ENCODE results near the gene EVA1C. TPM values are rescaled to one million over a fixed set of nuclear protein-coding genes. Genes with fewer than 3 reads are reported as not detected.

EVA1C gene
- total and polyA plus RNA-seq, 9 of the 15 experiments (the other 6 are each of a cell fraction or from before 2014, with no cell fraction given) = 0.22 TPM; not detected in 8

GRCh38 chr21:32545948-32546441 is 133.5 kb downstream of the EVA1C start (continued):
- no peak for TF ChIP-seq RNF219 (CRISPR knock-in tag; IDR thresholded peaks at IDR 0.05)
- no peak for TF ChIP-seq ZHX1 (conservative IDR thresholded peaks at IDR 0.05; ENCODE audit: low read length)
- TF ChIP-seq NEUROD1 (IDR thresholded peaks at IDR 0.05; ENCODE audit: borderline replicate concordance, low read depth, low read length, partially characterized antibody) = peak; percentile 66
- TF ChIP-seq TBL1XR1 (IDR thresholded peaks at IDR 0.05; ENCODE audit: low read length in 2 of 2) = peak in 1 of 2 experiments; percentile 70; a peak in 1 of 4 replicates
- peak; percentile 84 for TF ChIP-seq C11orf30 (IDR thresholded peaks at IDR 0.05; ENCODE audit: low read depth)
- TF ChIP-seq SOX6 (IDR thresholded peaks at IDR 0.05) = peak; percentile 74
- TF ChIP-seq ZNF134 (CRISPR knock-in tag; conservative IDR thresholded peaks at IDR 0.05) = no peak
- no peak for TF ChIP-seq HES1 (IDR thresholded peaks at IDR 0.05; ENCODE audit: low read depth)
- TF ChIP-seq EP400 (IDR thresholded peaks at IDR 0.05) = peak; percentile 44; the same call in 1 of the 2 replicates
- TF ChIP-seq POLR2AphosphoS2 (IDR thresholded peaks at IDR 0.05; ENCODE audit: low read length) = no peak
- no peak for TF ChIP-seq BRD9 (IDR thresholded peaks at IDR 0.05; ENCODE audit: low read depth, partially characterized antibody)
- no peak for TF ChIP-seq ZNF586 (CRISPR knock-in tag; conservative IDR thresholded peaks at IDR 0.05)
- TF ChIP-seq ZNF140 (CRISPR knock-in tag; IDR thresholded peaks at IDR 0.05) = no peak
- no peak for TF ChIP-seq BRCA1 (IDR thresholded peaks at IDR 0.05)
- no peak for TF ChIP-seq BRCA1 (CRISPR knock-in tag; IDR thresholded peaks at IDR 0.05)
- TF ChIP-seq THRB (CRISPR knock-in tag; conservative IDR thresholded peaks at IDR 0.05) = 0 out of 2 replicates have a peak, but pooled peaks have one; percentile 3
- TF ChIP-seq SPI1 (IDR thresholded peaks at IDR 0.05; ENCODE audit: borderline replicate concordance, low read depth, low read length) = no peak
- no peak for TF ChIP-seq ZNF212 (CRISPR knock-in tag; IDR thresholded peaks at IDR 0.05)
- TF ChIP-seq HCFC1 (IDR thresholded peaks at IDR 0.05; ENCODE audit: low read depth, low read length) = no peak
